ENCODE results near the gene SNN.

The SNN gene

DNA sequence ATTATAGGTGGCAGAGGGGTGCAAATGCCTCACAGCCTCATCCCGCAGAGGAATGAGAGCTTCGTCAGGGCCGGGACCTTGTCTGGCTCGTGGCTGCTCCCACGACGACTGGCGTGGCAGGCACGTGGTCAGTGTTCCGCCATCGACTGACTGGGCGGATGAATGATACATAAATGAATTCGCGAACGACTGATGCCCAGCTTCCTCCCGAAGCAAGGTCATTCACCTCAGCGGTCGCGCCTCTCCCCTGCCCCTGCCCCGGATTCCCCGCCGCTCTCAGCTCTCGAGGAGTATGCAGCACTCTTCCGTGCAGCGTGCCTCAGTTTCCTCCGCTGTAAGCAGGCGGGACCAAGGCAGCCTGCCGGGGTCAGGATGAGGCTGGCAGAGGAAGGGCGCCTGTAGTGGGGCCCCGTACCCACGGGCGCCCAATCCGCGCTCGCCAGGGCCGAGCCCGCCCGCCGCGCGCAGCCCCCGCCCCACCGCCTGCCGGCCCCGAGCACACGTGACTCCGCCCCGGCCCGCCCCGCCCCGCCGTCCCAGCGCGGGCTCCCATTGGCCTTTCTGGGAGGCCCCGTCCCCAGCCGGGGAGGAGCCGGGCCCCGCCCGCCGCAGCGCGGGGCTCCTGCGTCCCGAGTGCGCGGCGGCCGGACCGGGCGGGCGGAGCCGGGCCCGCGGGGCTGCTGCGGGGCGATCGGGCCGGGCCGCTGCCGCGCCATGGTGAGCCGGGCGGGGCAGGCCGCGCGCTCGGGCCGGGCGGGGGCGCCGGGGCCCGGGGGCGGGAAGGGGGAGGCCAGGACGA is at the start of gene SNN:
SNN (plus strand) TSS at position 632 of the 799 bp plus-strand sequence. CDS start 7,605 bp downstream, outside the sequence.
- DNase-seq, result peak in 55 of 56 donors; percentile 27 to 93 (median 76)

DNA sequence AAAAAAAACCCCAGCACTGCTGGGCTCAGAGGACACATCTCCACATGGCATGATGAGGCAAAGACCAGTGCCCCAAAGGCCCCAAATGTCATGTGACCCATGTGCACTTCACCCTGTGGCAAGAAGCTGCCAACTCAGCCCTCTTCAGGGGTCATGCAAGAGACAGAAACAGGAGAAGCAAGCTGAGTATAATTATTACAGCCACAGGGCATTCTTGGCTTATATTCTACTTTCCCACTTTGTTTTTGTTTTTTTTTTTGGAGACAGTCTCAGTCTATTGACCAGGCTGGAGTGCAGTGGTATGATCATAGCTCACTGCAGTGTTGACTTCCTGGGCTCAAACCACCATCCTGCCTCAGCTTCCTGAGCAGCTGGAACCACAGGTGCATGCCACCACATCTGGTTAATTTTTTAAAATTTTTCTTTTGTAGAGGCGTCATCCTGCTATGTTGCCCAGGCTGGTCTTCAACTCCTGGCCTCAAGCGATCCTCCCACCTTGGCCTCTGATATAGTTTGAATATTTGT is 48.9 kb upstream of the SNN start:
- no peak for DNase-seq

DNA sequence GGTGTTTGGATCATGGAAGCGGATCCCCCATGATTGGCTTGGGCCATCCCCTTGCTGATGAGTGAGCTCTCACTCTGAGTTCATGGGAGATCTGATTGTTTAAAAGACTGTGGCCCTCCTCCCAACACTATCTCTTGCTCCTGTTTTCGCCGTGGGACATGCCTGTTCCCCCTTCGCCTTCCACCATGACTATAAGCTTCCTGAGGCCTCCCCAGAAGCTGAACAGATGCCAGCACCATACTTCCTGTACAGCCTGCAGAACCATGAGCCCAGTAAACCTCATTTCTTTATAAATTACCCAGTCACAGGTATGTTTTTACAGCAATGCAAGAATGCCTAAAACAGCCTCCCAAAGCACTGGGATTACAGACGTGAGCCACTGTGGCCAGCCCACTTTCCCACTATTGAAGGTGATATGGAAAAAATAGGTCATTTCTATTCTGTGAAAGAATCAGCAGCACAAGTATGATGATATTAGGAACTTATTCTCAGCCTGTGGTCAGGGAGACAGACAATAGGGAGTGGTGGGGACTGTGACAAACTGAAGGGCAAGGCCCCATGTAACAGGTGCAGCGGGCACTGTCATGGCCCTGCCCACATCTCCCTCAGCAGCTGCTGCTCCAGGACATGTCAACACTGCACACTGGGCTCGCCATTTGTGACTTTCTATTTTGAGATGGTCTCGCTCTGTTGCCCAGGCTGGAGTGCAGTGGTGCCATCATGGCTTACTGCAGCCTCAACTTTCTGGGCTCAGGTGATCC is 47.8 kb upstream of the SNN start:
- DNase-seq, result no peak

DNA sequence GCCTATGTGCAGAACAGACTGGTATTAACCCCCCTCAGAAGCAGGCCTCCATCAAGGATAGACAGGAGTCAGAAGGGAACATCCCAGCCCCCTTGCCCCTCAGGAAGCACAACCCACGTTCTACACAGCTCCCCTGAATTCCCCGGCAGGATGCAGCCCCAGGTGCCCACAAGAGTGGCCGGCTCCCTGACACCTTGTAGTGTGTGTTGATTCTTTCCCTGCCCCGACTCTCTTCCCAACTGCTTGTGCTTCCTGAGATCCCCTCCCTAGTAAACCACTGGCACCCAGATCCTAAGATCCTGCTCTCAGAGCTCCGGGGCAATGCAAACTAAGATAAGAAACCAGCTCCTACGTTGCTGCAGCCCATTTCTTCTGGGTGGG is 46.7 kb upstream of the SNN start:
- DNase-seq, result no peak

DNA sequence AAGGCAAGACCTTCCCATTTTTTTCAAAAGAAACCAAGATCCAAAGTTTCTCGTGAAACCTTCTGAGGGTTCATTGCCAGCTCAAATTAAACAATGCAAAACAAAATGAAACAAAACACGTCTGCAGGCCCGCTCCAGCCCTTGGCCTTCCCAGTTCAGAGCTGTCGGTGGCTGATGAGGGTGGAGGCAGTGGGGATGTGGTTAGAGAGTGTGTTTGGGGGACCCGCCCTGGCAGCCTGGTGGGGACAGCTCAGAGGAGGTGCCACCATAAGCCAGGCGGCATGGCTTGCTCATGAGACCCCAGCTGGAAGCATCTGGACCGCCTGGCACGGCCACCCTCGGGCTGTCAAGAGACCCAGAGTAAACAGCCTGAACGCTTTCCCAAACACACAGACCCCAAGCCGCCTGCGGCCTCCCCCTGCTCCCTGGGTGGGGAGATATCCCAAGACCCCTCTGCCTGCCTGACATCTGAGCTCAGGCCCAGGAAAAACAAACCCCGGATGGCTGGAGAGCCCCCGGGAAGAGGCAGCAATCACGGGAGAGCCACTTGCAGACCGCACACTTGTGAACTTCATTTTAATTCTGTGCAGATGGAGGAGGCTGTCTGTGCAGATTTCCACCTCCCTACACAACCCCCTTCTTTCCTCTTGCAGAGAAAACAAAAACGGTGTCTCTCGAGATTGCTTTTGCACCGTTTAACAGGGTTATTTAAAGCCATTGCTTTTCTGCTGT is 46.2 kb upstream of the SNN start:
- peak in 1 of 56 donors; percentile 16 for DNase-seq

DNA sequence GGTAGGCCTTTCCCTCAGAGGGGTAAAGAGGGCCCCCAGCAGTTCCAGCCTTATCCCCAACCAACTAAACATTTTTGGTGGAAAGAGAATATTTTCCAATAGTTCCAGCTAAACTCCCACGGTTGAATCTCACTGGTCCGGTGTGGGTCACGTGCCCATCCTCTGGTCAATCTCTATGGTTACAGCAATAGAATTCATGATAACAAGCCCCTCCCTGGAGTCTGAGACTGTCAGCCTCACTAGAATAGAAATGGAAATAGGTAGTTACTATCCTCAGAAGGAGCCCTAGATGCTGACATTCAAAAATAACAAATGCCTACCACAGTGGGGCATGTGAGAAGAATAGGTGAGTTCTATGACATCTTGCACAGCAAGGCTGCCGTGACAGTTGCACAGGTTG is 44.0 kb upstream of the SNN start:
- no peak for DNase-seq

DNA sequence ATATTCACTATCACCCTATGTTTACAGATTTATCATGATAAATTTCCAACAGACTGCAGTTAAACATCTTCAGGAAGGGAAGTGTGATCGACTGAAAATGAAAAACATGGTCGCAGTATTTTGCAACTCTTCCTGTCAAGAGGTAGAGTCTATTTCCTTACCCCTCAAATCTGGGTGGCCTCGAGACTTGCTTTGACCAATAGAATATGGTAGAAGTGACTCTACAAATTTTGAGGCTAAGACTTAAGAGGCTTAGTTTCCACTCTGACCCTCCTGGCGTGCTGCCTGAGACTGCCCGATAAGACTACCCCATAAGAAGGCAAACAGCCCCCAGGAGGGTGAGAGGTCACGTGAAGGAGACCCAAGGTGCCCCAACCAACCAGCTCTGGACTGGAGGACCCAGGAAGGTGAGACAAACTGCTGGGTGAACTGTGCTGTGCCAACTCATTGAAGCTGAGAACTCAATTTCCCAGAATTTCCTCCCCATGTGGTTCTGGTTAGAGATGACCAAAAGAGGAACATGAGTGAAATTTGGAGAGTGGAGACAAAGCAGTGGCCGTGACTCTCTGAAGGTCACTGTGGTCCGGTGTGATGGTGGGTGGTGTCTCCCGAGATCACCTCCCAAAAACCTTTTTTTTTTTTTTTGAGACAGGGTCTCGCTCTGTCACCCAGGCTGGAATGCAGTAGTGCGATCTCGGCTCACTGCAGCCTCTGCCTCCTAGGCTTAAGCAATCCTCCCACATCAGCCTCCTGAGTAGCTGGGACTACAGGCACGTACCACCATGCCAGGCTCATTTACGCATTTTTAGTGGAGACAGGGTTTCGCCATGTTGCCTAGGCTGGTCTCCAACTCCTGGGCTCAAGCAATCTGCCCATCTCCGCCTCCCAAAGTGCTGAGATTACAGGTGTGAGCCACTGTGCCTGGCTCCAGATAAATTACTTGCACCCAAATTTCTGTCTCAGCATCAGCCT is 43.3 kb upstream of the SNN start:
- DNase-seq, result no peak

DNA sequence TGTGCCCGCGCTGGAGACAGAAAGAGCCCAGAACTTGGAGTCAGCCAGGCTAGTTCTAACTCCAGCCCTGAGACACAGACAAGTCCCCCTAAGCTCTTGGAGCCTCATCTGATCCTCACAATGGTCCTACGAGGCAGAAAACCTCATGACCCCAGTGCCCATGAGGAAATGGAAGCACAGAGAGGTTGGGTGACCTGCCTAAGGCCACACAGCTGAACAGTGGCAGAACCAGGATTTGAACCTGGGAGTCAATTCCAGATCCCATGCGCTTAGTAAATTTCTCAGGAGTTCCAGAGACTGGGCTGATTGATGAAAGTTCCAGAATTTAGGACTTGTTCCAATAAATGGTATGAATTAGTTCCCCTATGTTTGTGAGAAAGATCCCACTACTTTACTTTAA is 42.5 kb upstream of the SNN start:
- DNase-seq, result no peak

DNA sequence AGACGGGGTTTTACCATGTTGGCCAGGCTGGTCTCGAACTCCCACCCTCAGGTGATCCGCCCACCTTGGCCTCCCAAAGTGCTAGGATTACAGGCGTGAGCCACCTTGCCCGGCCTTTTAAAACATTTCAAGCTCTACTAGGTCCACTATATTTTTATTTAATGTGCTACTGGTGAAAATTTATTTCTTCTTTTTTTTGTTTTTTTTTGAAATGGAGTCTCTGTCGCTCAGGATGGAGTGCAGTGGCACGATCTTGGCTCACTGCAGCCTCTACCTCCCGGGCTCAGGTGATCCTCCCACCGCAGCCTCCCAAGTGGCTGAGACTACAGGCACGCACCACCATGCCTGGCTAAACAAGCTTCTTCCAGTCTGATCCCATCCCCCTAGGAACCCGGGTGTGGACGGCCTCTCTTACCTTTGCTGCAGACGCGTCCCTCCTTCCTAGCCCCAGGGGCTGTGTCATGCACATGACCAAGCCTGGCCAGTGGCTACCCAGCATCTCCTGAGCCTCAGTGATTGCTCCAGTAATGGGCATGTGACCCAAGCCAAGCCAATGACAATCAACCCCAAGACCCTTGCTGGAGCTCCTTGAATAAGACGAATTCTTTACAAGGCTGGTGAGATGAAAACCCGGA is 41.5 kb upstream of the SNN start:
- DNase-seq, result no peak

DNA sequence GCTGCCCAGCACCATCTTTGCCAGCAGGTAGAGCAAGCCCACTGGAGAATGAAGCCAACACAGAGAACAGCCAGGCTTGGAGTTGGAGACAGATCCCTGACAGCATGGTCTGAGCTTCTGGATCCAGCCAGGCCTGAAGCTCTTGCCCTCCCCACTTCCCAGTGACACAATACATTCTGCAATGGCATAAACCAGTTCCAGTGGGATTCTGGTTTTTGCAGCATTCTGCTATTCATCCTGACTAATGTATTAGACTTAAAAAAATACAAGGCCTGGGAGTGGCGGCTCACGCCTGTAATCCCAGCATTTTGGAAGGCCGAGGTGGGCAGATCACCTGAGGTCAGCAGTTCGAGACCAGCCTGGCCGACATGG is 41.0 kb upstream of the SNN start:
- no peak for DNase-seq

DNA sequence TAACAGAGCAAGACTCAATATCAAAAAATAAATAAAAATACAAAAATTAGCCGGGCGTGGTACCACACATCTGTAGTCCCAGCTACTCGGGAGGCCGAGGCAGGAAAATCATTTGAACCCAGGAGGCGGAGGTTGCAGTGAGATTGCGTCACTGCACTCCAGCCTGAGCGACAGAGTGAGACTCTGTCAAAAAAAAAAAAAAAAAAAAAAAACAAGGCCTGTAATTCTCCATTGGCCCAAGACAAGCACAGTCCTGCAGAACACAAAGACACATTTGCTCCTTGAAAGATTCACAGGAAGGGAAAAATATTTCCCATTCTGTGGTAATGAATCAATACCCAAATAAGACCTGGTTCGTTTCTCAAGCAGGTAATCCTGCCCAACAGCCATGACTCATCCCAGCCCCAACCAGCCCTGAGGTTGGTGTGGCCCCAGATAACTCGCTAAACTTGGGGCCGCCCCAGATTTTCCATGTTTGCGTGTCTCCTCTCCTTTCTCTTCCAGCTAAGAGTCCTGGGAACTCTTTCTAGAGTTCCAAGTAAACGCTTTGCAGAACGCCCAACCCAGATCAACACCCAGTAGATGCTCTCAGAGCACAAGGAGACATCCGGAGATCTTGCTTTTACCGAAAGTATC is 40.3 kb upstream of the SNN start:
- DNase-seq, result no peak

DNA sequence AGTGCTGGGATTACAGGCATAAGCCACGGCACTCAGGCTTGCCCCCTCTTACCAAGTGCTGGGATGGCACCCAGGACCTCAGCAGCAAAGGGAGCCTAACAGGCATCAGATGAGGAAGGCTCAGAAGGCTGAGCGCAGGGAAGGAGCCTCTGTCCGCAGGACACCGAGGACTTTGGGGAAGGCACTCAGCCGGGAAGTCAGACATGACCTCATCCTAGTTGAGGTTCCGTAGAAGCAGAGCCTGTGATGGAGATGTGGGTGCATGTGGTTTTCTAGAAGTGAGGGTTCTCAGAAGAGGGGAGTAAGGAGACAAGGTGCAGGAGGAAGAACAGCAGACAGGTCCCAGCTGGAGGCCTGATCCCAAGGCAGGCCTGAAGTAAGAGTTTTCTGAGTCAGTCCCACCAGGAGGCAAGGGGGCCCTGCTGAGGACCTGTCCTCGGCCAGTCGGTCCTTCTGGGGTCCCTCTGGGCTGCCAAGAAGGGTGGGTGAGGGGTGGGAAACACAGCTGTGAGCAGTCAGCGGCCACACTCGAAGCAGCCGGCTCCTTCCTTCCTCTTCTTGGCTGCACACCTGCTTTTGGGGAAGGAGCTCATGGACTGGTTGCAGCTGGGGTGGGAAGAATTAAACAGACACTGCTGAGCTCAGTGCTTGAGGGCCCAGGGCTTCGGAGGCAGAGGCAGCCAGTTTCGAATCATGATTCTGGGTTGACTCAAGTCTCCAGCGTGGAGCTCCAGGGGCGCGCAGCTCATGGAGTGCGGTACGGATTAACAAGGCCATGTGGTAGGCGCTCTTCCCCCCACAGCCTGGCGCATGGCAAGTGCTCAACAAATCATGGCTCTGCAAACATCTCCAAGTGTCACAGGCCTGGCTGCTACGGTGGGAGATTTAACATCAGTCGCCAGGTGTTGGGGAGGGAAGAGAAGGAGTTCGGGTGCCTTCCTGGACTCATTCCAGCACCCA is 38.9 kb upstream of the SNN start:
- DNase-seq, result peak in 3 of 56 donors; percentile 6 to 21 (median 17)

DNA sequence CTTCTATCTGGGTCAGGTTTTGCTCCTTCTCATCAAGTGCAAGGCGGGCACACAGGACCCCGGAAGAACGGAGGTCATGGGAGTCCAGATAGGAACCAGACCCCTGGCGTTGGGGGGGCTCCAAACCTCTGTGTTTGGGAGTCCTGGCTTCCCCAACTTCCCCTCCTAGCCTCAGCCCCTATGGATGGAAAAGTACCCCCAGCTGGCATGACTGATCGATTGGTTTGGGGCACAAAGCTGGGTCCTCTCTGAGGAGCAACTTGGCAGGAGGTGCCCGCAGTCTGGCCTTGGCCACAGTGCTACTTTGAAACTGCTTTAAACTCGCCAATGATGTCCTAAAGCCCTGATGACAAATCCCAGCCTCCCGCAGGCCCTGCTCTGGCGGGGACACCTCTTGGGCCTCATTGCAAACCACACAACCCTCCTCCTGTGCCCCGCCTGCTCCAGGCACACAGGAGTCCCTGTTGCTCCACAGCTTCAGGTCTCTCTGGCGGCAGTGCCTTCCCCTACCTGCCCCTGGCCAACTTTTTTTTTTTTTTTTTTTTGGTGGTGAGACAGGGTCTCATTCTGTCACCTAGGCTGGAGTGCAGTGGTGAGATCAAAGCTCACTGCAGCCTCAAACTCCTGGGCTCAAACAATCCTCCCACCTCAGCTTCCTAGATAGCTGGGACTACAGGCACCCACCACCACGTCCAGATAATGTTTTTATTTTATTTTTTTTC is 38.0 kb upstream of the SNN start:
- no peak for DNase-seq

DNA sequence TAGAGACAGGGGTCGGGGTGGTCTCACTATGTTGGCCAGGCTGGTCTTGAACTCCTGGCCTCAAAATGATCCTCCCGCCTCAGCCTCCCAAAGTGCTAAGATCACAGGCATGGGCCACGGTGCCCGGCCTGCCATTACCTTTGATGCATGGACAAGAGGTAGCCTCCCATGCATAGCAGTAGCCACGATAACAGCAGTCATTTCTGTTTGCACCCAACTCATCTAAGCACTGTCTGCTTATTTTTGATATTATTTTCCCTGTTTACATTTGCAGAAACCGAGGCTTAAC is 37.5 kb upstream of the SNN start:
- no peak for DNase-seq

DNA sequence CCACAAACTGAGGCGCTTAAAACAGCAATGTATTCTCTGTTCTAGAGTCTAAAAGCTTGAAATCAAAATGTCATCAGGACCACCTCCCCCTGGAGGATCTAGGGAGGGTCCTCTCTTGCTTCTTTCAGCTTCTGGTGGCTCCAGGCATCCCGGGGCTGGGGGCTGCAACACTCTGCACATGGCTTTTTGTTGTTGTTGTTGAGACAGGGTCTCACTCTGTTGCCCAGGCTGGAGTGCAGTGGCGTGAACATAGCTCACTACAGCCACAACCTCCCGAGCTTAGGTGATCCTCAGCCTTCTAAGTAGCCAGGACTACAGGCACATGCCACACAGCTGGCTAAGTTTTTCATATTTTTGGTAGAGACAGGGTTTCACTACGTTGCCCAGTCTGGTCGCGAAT is 37.0 kb upstream of the SNN start:
- DNase-seq, result no peak

DNA sequence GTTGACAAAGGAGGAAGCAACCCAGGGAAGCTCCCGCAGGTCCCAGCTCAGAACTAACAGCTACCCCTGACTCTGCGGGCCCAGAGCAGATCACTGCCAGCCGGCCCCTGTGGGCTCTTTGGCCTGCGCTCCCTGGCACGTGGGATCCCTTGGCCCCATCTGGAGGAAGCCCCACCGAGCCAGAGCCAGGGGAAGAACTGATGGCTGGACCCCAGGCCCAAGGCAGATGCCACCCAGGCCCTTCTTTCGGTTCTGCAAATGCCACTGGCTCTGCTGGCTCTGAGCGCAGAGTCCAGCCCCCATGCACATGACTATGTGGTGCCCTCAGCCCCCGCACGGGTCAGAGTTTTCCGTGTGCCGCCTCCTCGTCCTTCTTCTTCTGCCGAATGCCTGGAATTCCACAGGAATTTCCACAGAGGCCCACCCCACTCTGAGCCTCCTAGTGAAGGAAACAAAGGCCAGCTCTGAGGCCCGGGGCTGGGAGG is 35.8 kb upstream of the SNN start:
- DNase-seq, result peak in 17 of 56 donors; percentile 11 to 57 (median 22)

DNA sequence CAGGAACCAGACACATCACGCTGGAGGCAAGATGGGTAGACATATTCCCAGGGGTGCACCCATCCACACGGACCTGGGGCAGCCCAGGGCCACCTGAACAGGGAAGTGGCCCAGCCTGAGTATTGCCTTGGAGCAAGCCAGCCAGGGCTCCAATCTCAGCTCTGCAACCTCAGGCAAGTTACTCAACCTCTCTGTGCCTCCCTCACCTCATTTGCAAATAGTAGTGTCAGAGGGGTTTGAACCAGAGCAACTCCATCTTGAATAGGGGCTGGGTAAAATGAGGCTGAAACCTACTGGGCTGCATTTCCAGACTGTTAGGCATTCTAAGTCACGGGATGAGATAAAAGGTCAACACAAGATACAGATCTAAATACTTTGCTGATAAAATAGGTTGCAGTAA is 35.1 kb upstream of the SNN start:
- no peak for DNase-seq

DNA sequence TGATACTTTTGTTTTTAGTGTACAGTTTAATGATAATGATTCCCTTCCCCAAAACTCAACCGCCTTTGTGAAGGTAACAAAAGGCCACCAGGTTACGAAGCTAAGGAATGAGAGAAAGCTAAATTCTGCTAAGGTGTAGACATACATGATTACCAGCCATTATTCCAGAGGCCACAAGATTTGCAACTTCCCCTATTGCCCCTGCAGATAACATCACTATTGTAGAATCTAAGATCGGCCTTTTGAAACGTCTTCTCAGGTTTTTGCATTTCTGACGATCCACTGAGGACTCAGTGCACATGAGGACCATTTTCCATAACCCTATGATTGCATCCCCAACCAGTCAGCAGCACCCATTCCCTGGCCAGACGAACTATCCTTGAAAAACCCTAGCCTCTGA is 33.9 kb upstream of the SNN start:
- no peak for DNase-seq

Data from nucleus accumbens (tissue), 56 donors.